Osteocyte (in vitro differentiated cells): Measurements from ENCODE around the gene EFHD2. TPM values are rescaled to one million over a fixed set of nuclear protein-coding genes. Genes with fewer than 3 reads are reported as not detected.

ENCODE experiments used
- DNase-seq: peaks from one replicate; pipeline ENCODE4 v3.0.0; 2021; ENCODE audit warnings: mixed read lengths; ENCODE audit not compliant: unreplicated experiment; ENCODE audit errors: extremely low spot score
- H3K27ac Mint-ChIP-seq: one replicate; pipeline ENCODE4 v1.8.0; 2021; ENCODE audit warnings: mild to moderate bottlenecking, mixed read lengths; ENCODE audit not compliant: unreplicated experiment
- H3K27me3 Mint-ChIP-seq: one replicate; pipeline ENCODE4 v1.8.0; 2021; ENCODE audit warnings: mixed read lengths; ENCODE audit not compliant: unreplicated experiment
- H3K36me3 Mint-ChIP-seq: one replicate; pipeline ENCODE4 v1.8.0; 2021; ENCODE audit warnings: mixed read lengths; ENCODE audit not compliant: unreplicated experiment
- H3K4me1 Mint-ChIP-seq: one replicate; pipeline ENCODE4 v1.8.0; 2021; ENCODE audit warnings: mixed read lengths; ENCODE audit not compliant: unreplicated experiment
- H3K4me3 Mint-ChIP-seq: one replicate; pipeline ENCODE4 v1.8.0; 2021; ENCODE audit warnings: mild to moderate bottlenecking, moderate library complexity, mixed read lengths; ENCODE audit not compliant: unreplicated experiment
- H3K9me3 Mint-ChIP-seq: one replicate; pipeline ENCODE4 v1.8.0; 2021; ENCODE audit warnings: mixed read lengths; ENCODE audit not compliant: unreplicated experiment
- CTCF ChIP-seq: fragments of 200-600 bp; sonication (generic); IDR thresholded peaks from 2 replicates; pipeline ENCODE4 v1.5.0; 2021; ENCODE audit warnings: antibody characterized with exemption, mild to moderate bottlenecking, moderate library complexity
- total RNA-seq: library from RNA; stranded (reverse); gene quantifications from 2 replicates; pipeline ENCODE4 v1.2.1, GENCODE V29; 2021

The EFHD2 gene
- total RNA-seq, 1 donor from 2014 or later = 20.3 TPM

GRCh38 chr1:15428815-15429435 is 19.2 kb downstream of the EFHD2 start:
- no peak for TF ChIP-seq CTCF
- H3K4me1 Mint-ChIP-seq = peaks cover 19% of the 10 kb centered on the region
- DNase-seq = no peak
- no peaks in the 10 kb centered on the region for H3K9me3 Mint-ChIP-seq
- no peak overlapping the region for H3K27ac Mint-ChIP-seq
- H3K36me3 Mint-ChIP-seq = peaks cover 3% of the 10 kb centered on the region
- H3K4me3 Mint-ChIP-seq = no peak overlapping the region
- H3K27me3 Mint-ChIP-seq = no peaks in the 10 kb centered on the region

GRCh38 chr1:15429701-15430149 is 20.0 kb downstream of the EFHD2 start:
- TF ChIP-seq CTCF = no peak
- no peak for DNase-seq
- Mint-ChIP-seq H3K27me3 (no peaks in the 10 kb centered on the region), H3K4me3 (no peak overlapping the region), H3K4me1 (peaks cover 19% of the 10 kb centered on the region), H3K27ac (no peak overlapping the region), H3K9me3 (no peaks in the 10 kb centered on the region), H3K36me3 (peaks cover 3% of the 10 kb centered on the region)

GRCh38 chr1:15430787-15431570 is 21.3 kb downstream of the EFHD2 start:
- no peaks in the 10 kb centered on the region for H3K9me3 Mint-ChIP-seq
- no peak overlapping the region for H3K4me3 Mint-ChIP-seq
- peak; percentile 90 for DNase-seq
- no peaks in the 10 kb centered on the region for H3K27me3 Mint-ChIP-seq
- TF ChIP-seq CTCF = peak; percentile 96
- H3K4me1 Mint-ChIP-seq = peaks cover 18% of the 10 kb centered on the region
- H3K36me3 Mint-ChIP-seq = peaks cover 3% of the 10 kb centered on the region
- no peak overlapping the region for H3K27ac Mint-ChIP-seq

- TF ChIP-seq CTCF = no peak
- Mint-ChIP-seq H3K4me1 (peaks cover 12% of the 10 kb centered on the region), H3K27me3 (no peaks in the 10 kb centered on the region), H3K36me3 (peaks cover 3% of the 10 kb centered on the region), H3K4me3 (no peak overlapping the region), H3K27ac (no peak overlapping the region), H3K9me3 (no peaks in the 10 kb centered on the region)
- no peak for DNase-seq
Observed at GRCh38 chr1:15431571-15431948, 21.9 kb downstream of the EFHD2 start.

- peaks cover 3% of the 10 kb centered on the region for H3K36me3 Mint-ChIP-seq
- H3K27me3 Mint-ChIP-seq = no peaks in the 10 kb centered on the region
- no peak for DNase-seq
- H3K4me3 Mint-ChIP-seq = no peak overlapping the region
- H3K9me3 Mint-ChIP-seq = no peaks in the 10 kb centered on the region
- H3K27ac Mint-ChIP-seq = no peak overlapping the region
- H3K4me1 Mint-ChIP-seq = peaks cover 6% of the 10 kb centered on the region
- TF ChIP-seq CTCF = no peak
Observed at GRCh38 chr1:15432324-15432723, 22.6 kb downstream of the EFHD2 start.
